ENCODE measurements around the gene CDHR1.

DNA sequence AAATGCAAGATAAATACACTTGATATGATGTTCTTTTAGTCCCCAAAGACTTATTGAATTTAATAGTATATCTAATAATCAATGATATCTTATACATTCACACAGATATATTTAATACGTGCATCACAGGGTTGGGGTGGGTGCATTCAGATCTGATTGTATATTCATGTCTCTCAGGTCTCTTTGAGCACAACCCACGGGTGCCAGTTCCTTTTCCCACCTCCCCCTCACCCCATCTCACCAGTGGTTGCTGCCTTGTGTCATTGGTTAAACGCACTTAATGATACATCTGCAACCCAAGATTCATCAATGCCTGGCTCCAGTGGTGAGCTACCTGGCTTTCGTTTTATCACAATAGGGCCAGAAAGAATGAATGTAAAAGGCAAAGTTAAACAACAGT, 40.8 kb downstream of the CDHR1 start:
- TF ChIP-seq, protein P1, sequence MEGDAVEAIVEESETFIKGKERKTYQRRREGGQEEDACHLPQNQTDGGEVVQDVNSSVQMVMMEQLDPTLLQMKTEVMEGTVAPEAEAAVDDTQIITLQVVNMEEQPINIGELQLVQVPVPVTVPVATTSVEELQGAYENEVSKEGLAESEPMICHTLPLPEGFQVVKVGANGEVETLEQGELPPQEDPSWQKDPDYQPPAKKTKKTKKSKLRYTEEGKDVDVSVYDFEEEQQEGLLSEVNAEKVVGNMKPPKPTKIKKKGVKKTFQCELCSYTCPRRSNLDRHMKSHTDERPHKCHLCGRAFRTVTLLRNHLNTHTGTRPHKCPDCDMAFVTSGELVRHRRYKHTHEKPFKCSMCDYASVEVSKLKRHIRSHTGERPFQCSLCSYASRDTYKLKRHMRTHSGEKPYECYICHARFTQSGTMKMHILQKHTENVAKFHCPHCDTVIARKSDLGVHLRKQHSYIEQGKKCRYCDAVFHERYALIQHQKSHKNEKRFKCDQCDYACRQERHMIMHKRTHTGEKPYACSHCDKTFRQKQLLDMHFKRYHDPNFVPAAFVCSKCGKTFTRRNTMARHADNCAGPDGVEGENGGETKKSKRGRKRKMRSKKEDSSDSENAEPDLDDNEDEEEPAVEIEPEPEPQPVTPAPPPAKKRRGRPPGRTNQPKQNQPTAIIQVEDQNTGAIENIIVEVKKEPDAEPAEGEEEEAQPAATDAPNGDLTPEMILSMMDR (conservative IDR thresholded peaks at IDR 0.05) = no peak
- no peak for TF ChIP-seq EZH2 (IDR thresholded peaks at IDR 0.05; ENCODE audit: low read depth)

Measured in PC-9 (cell line).